Pancreas (tissue), 10 donors: Measurements from ENCODE around the gene TMPRSS4. TPM values are rescaled to one million over a fixed set of nuclear protein-coding genes. Genes with fewer than 3 reads are reported as not detected.

ENCODE experiments used
- ATAC-seq, 4 donors: fragments of 200-7000 bp; cut with Tn5 transposase; one replicate each; pipeline versions ENCODE4 v1.8.0 to v1.9.1; 2020; ENCODE audit warnings: mild to moderate bottlenecking in 4 of 4, moderate library complexity in 4 of 4
- DNase-seq, 6 donors: peaks; one replicate each; pipeline ENCODE4 v3.0.0-alpha.2; 2020
- FAIRE-seq: peaks from 2 replicates; lab custom pipeline; 2012; peaks lifted over from hg19 to GRCh38; lab: Jason Lieb, UNC
- H3K27ac ChIP-seq, 4 donors: fragments of 200-600 bp; sonication (generic); 1 replicate in 3 of 4; 2 replicates in 1 of 4; pipeline versions ENCODE4 v1.5.0 to v1.8.0; 2020
- H3K27me3 ChIP-seq, 4 donors: fragments of 200-600 bp; one replicate each; pipeline ENCODE4 v1.8.0; 2021
- H3K36me3 ChIP-seq, 3 donors: fragments of 200-600 bp; sonication (generic) in 1 of 3; one replicate each; pipeline versions ENCODE4 v1.5.0 to v1.8.0; 2020 to 2021
- H3K4me1 ChIP-seq, 3 donors: fragments of 200-600 bp; one replicate each; pipeline ENCODE4 v1.8.0; 2021
- H3K4me3 ChIP-seq, 4 donors: fragments of 200-600 bp; sonication (generic) in 2 of 4; one replicate each; pipeline versions ENCODE4 v1.5.0 to v1.8.0; 2020 to 2021
- H3K9me3 ChIP-seq, 4 donors: fragments of 200-600 bp; one replicate each; pipeline ENCODE4 v1.8.0; 2021
- WGBS, 2 donors: extraction: QIAGEN DNeasy Blood & Tissue Kit; methylation state at CpG; one replicate each; pipeline ENCODE4 v1.1.7; 2013; 5-methylcytosine and 5-hydroxymethylcytosine counted together
- intact Hi-C, 3 donors: fragments of 100-400 bp; cut with DNase I; formaldehyde crosslinking; loops; one replicate each; pipeline versions ENCODE4 v1.11.1 to v1.14.2; 2022
- polyA plus RNA-seq, 2 donors: library from polyadenylated mRNA; stranded (reverse); fragments of 200-250 nt; gene quantifications; one replicate each; pipeline ENCODE4 v1.2.3, GENCODE V29; 2013
- total RNA-seq, 6 donors: library from RNA; stranded (reverse); fragmentation: NEBNext Ultra II Directional in 4 of 6; extraction: Animal tissue kit (Norgen Biotek cat#: 25700) in 4 of 6; gene quantifications; one replicate each; pipeline versions ENCODE4 v1.2.1 to v1.2.4, GENCODE V29; 2021 to 2023
- TF ChIP-seq, protein P1 (sequence below), 4 donors: fragments of 200-600 bp; sonication (generic) in 3 of 4; IDR thresholded peaks; one replicate each; pipeline versions ENCODE4 v1.5.0 to v1.8.0; 2021; ENCODE audit warnings: antibody characterized with exemption in 4 of 4
- donor health status: healthy with polysubstance abuse.
- donor health status: DM: no; HTN: no; CAD: no; lungs with moderate emphysema.
- donor health status: DM: no; HTN: no; CAD: no.
- donor health status: control.
- donor health status: control.
- donor health status: Bipolar disorder and iron deficiency.
- donor health status: DM: yes; HTN: yes; CAD: no.
- donor health status: DM: no; HTN: no; CAD: no.
- donor health status: DM: no; HTN: no; CAD: no.
- donor health status: DM: yes; HTN: yes; CAD: no.

Gene TMPRSS4
- total and polyA plus RNA-seq, 8 donors: 0.15 to 2.2 (median 0.41) TPM; not detected in 3

DNA sequence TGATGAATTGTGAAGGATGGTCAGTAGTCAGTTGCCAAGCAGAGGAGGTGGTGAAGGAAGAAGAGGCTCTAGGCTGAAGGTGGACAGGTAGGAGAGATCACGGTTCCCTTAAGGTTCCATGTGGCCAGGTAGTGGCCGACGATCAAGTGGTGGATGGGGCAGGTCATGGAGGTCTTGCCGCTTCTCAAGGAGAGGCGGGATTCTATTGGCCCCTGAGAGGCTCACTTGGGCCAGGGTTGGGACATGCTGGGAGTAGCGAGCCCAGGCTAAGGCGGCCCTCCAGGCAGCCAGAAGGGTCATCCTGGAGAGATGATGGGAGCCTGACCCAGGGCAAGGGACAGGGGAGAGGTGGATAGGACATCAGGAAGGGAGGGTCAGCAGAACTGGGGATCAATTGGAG lies 20.9 kb upstream of the TMPRSS4 start:
- Histone ChIP-seq H3K36me3 (no peaks in the 10 kb centered on the region), H3K27ac (no peak overlapping the region), H3K9me3 (no peaks in the 10 kb centered on the region), H3K4me1 (no peaks in the 10 kb centered on the region), H3K4me3 (no peak overlapping the region), H3K27me3 (no peaks in the 10 kb centered on the region)
- DNase-seq: peak in 1 of 6 donors; percentile 25
- FAIRE-seq: no peak
- ATAC-seq: no peak
- WGBS, 2 donors: 79 to 87% methylated on average over 7 of the region's 7 CpGs
- intact Hi-C loops: loop anchor here in 2 of 3 donors (5.0 to 10.0 kb wide), 3 partner anchors 101 to 249 kb away; no protein-coding TSS in a partner anchor
- TF ChIP-seq, protein P1, sequence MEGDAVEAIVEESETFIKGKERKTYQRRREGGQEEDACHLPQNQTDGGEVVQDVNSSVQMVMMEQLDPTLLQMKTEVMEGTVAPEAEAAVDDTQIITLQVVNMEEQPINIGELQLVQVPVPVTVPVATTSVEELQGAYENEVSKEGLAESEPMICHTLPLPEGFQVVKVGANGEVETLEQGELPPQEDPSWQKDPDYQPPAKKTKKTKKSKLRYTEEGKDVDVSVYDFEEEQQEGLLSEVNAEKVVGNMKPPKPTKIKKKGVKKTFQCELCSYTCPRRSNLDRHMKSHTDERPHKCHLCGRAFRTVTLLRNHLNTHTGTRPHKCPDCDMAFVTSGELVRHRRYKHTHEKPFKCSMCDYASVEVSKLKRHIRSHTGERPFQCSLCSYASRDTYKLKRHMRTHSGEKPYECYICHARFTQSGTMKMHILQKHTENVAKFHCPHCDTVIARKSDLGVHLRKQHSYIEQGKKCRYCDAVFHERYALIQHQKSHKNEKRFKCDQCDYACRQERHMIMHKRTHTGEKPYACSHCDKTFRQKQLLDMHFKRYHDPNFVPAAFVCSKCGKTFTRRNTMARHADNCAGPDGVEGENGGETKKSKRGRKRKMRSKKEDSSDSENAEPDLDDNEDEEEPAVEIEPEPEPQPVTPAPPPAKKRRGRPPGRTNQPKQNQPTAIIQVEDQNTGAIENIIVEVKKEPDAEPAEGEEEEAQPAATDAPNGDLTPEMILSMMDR (IDR thresholded peaks at IDR 0.05): no peak

DNA sequence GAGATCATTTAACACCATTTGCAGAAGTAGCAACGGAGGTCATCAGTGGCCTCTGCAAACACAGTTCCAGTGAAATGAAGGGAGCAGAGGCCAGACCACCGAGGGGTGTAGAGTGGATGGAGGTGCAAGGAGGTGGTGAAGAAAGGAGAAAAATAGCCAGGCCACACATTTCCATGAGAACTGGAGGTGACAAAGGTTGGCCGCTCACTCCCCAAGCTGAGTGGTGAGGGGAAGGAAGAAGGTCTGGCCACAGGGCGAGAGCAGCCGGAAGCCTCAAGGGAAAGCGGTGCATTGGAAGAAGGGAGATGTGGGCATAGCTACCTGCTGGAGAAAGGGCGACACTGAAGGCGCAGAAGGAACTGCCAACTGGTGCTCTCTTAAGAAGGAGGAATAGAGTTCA lies 20.1 kb upstream of the TMPRSS4 start:
- Histone ChIP-seq H3K36me3 (no peaks in the 10 kb centered on the region), H3K27me3 (no peaks in the 10 kb centered on the region), H3K4me1 (no peaks in the 10 kb centered on the region), H3K27ac (no peak overlapping the region), H3K9me3 (no peaks in the 10 kb centered on the region), H3K4me3 (no peak overlapping the region)
- DNase-seq (peak in 1 of 6 donors; percentile 35), FAIRE-seq (no peak), ATAC-seq (no peak)
- intact Hi-C loops: loop anchor here in 2 of 3 donors (5.0 to 10.0 kb wide), 3 partner anchors 102 to 250 kb away; no protein-coding TSS in a partner anchor
- 73 to 78% methylated on average over 8 of the region's 8 CpGs for WGBS, 2 donors
- TF ChIP-seq, protein P1 (IDR thresholded peaks at IDR 0.05): no peak

DNA sequence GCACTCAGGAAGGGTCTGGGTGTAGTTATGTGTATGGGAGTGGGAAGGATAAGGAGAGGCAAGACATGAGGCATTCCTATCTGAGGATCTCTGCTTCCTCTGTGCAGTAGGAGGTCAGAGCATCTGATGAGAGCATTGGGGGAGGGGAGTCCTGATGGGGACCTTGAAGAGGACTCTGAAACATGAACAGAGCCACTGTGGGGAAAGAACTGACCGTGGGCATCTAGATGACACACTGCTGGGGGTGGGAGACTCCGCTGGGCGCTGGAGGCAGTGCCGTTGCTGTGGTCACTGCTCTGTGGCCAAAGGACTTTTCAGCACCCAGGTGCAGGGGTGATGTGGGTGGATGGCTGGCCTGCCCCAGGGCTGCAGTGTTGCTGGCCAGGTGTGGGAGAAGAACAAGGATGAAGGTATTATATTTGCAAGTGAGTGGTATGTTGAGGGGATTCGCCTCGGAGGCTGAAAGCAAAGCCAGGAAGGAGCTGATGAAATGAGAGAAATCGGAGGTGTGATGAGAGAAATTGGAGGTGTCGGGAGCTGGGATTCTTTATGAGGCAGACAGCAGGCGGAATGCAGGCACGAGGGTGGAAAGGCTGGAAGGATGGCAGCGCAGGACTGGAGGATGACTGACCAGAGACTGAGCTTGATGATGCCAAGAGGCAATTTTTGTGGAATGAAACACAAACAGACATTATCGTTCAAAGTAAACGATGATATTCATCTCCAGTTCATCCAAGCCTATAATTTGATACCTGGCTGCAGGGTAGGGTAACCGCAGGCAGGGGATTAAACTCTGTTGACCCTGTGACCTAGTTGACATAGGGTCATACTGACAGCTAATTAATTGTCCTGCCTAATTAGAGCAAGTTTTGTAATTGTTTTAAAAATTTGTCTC lies 19.4 kb upstream of the TMPRSS4 start:
- intact Hi-C loops: loop anchor here in 2 of 3 donors (5.0 to 10.0 kb wide), 3 partner anchors 103 to 250 kb away; no protein-coding TSS in a partner anchor
- H3K4me3 ChIP-seq: no peak overlapping the region
- no peaks in the 10 kb centered on the region for H3K4me1 ChIP-seq
- WGBS, 2 donors: 68 to 73% methylated on average over 14 of the region's 14 CpGs
- no peaks in the 10 kb centered on the region for H3K27me3 ChIP-seq
- no peak for ATAC-seq
- H3K27ac ChIP-seq: no peak overlapping the region
- FAIRE-seq: no peak
- peak in 1 of 6 donors; percentile 29 for DNase-seq
- TF ChIP-seq, protein P1 (IDR thresholded peaks at IDR 0.05): no peak
- no peaks in the 10 kb centered on the region for H3K9me3 ChIP-seq
- no peaks in the 10 kb centered on the region for H3K36me3 ChIP-seq

DNA sequence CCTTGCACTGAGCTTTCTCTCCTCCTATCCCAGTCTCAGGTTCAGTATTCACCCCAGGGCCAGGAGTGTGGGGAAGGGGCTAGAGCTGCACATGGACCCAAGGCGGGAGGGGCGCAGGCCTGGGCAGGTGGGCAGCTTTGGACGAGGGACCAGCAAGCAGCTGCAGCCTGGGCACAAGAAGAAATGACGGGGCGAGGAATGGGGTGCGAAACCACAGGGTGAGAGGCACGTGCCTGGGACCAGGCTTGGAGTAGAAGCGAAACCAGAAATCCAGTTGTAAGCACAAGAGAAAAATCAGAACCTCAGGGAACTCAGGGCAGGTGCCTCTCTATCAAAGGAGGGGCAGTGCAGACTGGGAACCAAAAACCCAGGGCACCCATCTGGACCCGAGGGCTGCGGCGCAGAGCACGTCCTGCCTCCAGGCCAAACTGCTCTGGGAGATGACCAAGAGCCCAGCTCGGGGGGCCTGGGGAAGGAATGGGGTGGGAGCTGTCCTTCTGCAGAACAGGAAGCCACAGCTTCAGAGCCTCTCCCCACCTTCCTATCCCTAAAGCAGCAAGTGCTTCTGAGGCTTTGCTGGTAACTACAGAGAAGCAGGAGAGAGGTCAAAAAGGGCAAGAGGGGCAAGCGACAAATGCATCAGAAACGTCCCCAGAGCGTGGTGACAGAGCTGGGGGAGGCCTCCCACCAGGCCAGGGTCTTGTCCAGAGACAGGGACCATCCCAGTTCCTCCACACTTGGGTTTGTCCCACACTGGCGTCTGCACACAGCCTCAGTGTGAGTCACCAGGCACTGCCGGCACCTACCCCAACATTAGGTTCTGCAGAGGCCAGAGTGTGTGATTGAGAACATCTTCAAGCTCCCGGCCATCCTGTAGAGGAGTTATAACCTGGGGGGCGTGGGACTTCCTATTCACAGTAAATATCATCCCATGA lies 18.3 kb upstream of the TMPRSS4 start:
- H3K27ac ChIP-seq: no peak overlapping the region
- WGBS, 2 donors: 79 to 82% methylated on average over 20 of the region's 20 CpGs
- intact Hi-C loops: loop anchor here in 2 of 3 donors (5.0 to 10.0 kb wide), 3 partner anchors 104 to 251 kb away; no protein-coding TSS in a partner anchor

More for the DNA sequence above, 18.3 kb upstream of the TMPRSS4 start:
- H3K27me3 ChIP-seq: no peaks in the 10 kb centered on the region
- H3K4me1 ChIP-seq: no peaks in the 10 kb centered on the region
- no peaks in the 10 kb centered on the region for H3K36me3 ChIP-seq
- ATAC-seq (no peak), FAIRE-seq (no peak), DNase-seq (peak in 1 of 6 donors; percentile 47)
- no peak overlapping the region for H3K4me3 ChIP-seq
- TF ChIP-seq, protein P1 (IDR thresholded peaks at IDR 0.05): no peak
- no peaks in the 10 kb centered on the region for H3K9me3 ChIP-seq
